HEK293 (cell line): ENCODE data around the gene TBX6.

Experiments
- GFI1B ChIP-seq: fragments of 450-650 bp; formaldehyde crosslinking; IDR thresholded peaks from 2 replicates; pipeline ENCODE4 v1.5.1; 2016; ENCODE audit warnings: missing biosample characterization, missing genetic modification characterization
- KLF9 ChIP-seq: fragments of 450-650 bp; formaldehyde crosslinking; IDR thresholded peaks from 2 replicates; pipeline ENCODE4 v1.5.1; 2016; ENCODE audit warnings: missing biosample characterization, missing genetic modification characterization, low read depth
- MZF1 ChIP-seq: fragments of 450-650 bp; formaldehyde crosslinking; IDR thresholded peaks from 2 replicates; pipeline ENCODE4 v1.5.1; 2017; ENCODE audit warnings: missing biosample characterization, missing genetic modification characterization, borderline replicate concordance
- SALL2 ChIP-seq: fragments of 450-650 bp; formaldehyde crosslinking; IDR thresholded peaks from 2 replicates; pipeline ENCODE4 v1.5.0; 2017; ENCODE audit warnings: missing biosample characterization, mild to moderate bottlenecking, missing genetic modification characterization, borderline replicate concordance
- YY2 ChIP-seq: fragments of 450-650 bp; formaldehyde crosslinking; IDR thresholded peaks from 2 replicates; pipeline ENCODE4 v1.5.1; 2016; ENCODE audit warnings: missing biosample characterization, missing genetic modification characterization
- ZNF121 ChIP-seq: fragments of 450-650 bp; formaldehyde crosslinking; IDR thresholded peaks from 2 replicates; pipeline ENCODE4 v1.5.1; 2016; ENCODE audit warnings: missing biosample characterization, missing genetic modification characterization
- ZNF175 ChIP-seq: fragments of 450-650 bp; formaldehyde crosslinking; IDR thresholded peaks from 2 replicates; pipeline ENCODE4 v1.5.1; 2016; ENCODE audit warnings: missing biosample characterization, missing genetic modification characterization
- ZNF221 ChIP-seq: fragments of 450-650 bp; formaldehyde crosslinking; IDR thresholded peaks from 2 replicates; pipeline ENCODE4 v1.5.1; 2017; ENCODE audit warnings: missing biosample characterization, missing genetic modification characterization, borderline replicate concordance
- ZNF239 ChIP-seq: fragments of 450-650 bp; formaldehyde crosslinking; IDR thresholded peaks from 2 replicates; pipeline ENCODE4 v1.5.1; 2016; ENCODE audit warnings: missing biosample characterization, missing genetic modification characterization
- ZNF302 ChIP-seq: fragments of 450-650 bp; formaldehyde crosslinking; IDR thresholded peaks from 2 replicates; pipeline ENCODE4 v1.5.1; 2016; ENCODE audit warnings: missing biosample characterization, missing genetic modification characterization, low read depth
- ZNF324 ChIP-seq: fragments of 450-650 bp; formaldehyde crosslinking; IDR thresholded peaks from 2 replicates; pipeline ENCODE4 v1.5.1; 2016; ENCODE audit warnings: missing biosample characterization, missing genetic modification characterization
- ZNF350 ChIP-seq: fragments of 450-650 bp; formaldehyde crosslinking; IDR thresholded peaks from 2 replicates; pipeline ENCODE4 v1.5.0; 2017; ENCODE audit warnings: missing biosample characterization, mild to moderate bottlenecking, missing genetic modification characterization
- ZNF354C ChIP-seq: fragments of 450-650 bp; formaldehyde crosslinking; IDR thresholded peaks from 2 replicates; pipeline ENCODE4 v1.5.1; 2016; ENCODE audit warnings: missing biosample characterization, missing genetic modification characterization, low read depth, borderline replicate concordance
- ZNF366 ChIP-seq: fragments of 450-650 bp; formaldehyde crosslinking; conservative IDR thresholded peaks from 2 replicates; pipeline ENCODE4 v1.5.1; 2016; ENCODE audit warnings: missing biosample characterization, missing genetic modification characterization
- ZNF391 ChIP-seq: fragments of 450-650 bp; formaldehyde crosslinking; IDR thresholded peaks from 2 replicates; pipeline ENCODE4 v1.5.1; 2016; ENCODE audit warnings: low read depth, missing biosample characterization, missing genetic modification characterization, borderline replicate concordance
- ZNF596 ChIP-seq: fragments of 450-650 bp; IDR thresholded peaks from 2 replicates; pipeline ENCODE4 v1.5.0; 2018; ENCODE audit warnings: missing biosample characterization, mild to moderate bottlenecking, missing genetic modification characterization, moderate library complexity
- ZNF610 ChIP-seq: fragments of 450-650 bp; formaldehyde crosslinking; IDR thresholded peaks from 2 replicates; pipeline ENCODE4 v1.5.1; 2016; ENCODE audit warnings: missing biosample characterization, missing genetic modification characterization, borderline replicate concordance
- ZNF701 ChIP-seq: fragments of 450-650 bp; formaldehyde crosslinking; IDR thresholded peaks from 2 replicates; pipeline ENCODE4 v1.5.1; 2016; ENCODE audit warnings: missing biosample characterization, missing genetic modification characterization
- ZXDB ChIP-seq: fragments of 450-650 bp; formaldehyde crosslinking; IDR thresholded peaks from 2 replicates; pipeline ENCODE4 v1.5.1; 2016; ENCODE audit warnings: missing biosample characterization, missing genetic modification characterization
- TF ChIP-seq, protein P1 (sequence below): IDR thresholded peaks from 2 replicates; pipeline ENCODE4 v1.6.1; 2011; ENCODE audit warnings: mild to moderate bottlenecking, low read depth, low read length, borderline replicate concordance
- TF ChIP-seq, protein P2 (sequence below): fragments of 450-650 bp; formaldehyde crosslinking; IDR thresholded peaks from 2 replicates; pipeline ENCODE4 v1.5.1; 2016; ENCODE audit warnings: missing biosample characterization, missing genetic modification characterization
- TF ChIP-seq, protein P3 (sequence below): fragments of 450-650 bp; formaldehyde crosslinking; IDR thresholded peaks from 2 replicates; pipeline ENCODE4 v1.5.0; 2017; ENCODE audit warnings: missing biosample characterization, missing genetic modification characterization, borderline replicate concordance
- TF ChIP-seq, protein P4 (sequence below): fragments of 450-650 bp; formaldehyde crosslinking; IDR thresholded peaks from 2 replicates; pipeline ENCODE4 v1.5.1; 2016; ENCODE audit warnings: missing biosample characterization, missing genetic modification characterization
- TF ChIP-seq, protein P5 (sequence below): fragments of 450-650 bp; formaldehyde crosslinking; IDR thresholded peaks from 2 replicates; pipeline ENCODE4 v1.5.1; 2016; ENCODE audit warnings: missing biosample characterization, missing genetic modification characterization
- TF ChIP-seq, protein P6 (sequence below): fragments of 450-650 bp; formaldehyde crosslinking; IDR thresholded peaks from 2 replicates; pipeline ENCODE4 v1.5.1; 2016; ENCODE audit warnings: missing biosample characterization, missing genetic modification characterization

The TBX6 gene

DNA sequence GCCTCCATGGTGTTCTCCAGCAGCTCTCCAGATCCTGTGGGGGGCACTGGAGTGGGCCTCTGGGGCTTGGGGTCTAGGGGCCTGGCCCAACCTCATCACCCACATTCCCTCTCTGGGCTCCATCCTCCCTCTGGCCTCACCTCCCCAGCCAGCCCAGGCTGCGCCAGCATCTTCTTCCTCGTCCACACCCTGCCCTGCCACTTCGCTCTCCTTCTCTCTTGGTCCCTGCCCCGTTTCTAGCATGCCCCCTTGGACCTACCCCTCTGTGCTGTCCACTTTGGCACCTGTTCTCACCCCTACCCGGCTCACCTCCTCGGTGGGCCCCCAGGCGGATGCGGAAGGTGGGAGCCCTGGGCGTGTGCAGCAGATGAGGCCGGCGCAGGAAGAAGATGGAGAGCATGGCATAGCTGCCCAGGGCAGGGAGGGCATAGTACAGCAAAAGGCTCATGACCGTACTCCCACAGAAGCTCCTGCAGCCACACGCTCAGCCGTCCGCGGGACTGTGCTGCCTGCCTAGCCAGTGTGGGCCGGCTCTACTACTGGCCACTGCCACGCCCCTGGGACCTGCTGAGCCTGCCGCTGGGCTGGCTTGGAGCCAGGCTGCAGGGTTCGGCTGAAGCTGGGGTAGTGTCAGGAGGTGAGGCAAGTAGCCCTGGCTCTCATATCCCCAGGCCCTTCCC, 21.4 kb upstream of the TBX6 start, which contains the start of gene GDPD3 (continued):
- TF ChIP-seq, protein P1, sequence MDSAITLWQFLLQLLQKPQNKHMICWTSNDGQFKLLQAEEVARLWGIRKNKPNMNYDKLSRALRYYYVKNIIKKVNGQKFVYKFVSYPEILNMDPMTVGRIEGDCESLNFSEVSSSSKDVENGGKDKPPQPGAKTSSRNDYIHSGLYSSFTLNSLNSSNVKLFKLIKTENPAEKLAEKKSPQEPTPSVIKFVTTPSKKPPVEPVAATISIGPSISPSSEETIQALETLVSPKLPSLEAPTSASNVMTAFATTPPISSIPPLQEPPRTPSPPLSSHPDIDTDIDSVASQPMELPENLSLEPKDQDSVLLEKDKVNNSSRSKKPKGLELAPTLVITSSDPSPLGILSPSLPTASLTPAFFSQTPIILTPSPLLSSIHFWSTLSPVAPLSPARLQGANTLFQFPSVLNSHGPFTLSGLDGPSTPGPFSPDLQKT, result no peak
- TF ChIP-seq ZNF596 (tag by site-specific recombination) (no peak), ZNF175 (tag by site-specific recombination) (no peak), MZF1 (tag by site-specific recombination) (no peak), GFI1B (tag by site-specific recombination) (no peak), ZNF302 (tag by site-specific recombination) (no peak), YY2 (tag by site-specific recombination) (0 out of 2 replicates have a peak, but pooled peaks have one; percentile 4), ZNF354C (tag by site-specific recombination) (no peak), ZNF366 (tag by site-specific recombination) (no peak), ZNF324 (tag by site-specific recombination) (no peak), SALL2 (tag by site-specific recombination) (no peak), ZNF121 (tag by site-specific recombination) (peak; percentile 74; the same call in 1 of the 2 replicates), ZNF701 (tag by site-specific recombination) (no peak), KLF9 (tag by site-specific recombination) (peak; percentile 51; the same call in 1 of the 2 replicates), ZNF221 (no peak), ZXDB (tag by site-specific recombination) (no peak), ZNF391 (tag by site-specific recombination) (peak; percentile 57; the same call in 1 of the 2 replicates), ZNF610 (tag by site-specific recombination) (no peak), ZNF239 (tag by site-specific recombination) (no peak), ZNF350 (tag by site-specific recombination) (no peak)
- TF ChIP-seq, protein P2, sequence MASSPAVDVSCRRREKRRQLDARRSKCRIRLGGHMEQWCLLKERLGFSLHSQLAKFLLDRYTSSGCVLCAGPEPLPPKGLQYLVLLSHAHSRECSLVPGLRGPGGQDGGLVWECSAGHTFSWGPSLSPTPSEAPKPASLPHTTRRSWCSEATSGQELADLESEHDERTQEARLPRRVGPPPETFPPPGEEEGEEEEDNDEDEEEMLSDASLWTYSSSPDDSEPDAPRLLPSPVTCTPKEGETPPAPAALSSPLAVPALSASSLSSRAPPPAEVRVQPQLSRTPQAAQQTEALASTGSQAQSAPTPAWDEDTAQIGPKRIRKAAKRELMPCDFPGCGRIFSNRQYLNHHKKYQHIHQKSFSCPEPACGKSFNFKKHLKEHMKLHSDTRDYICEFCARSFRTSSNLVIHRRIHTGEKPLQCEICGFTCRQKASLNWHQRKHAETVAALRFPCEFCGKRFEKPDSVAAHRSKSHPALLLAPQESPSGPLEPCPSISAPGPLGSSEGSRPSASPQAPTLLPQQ (tag by site-specific recombination), result no peak
- TF ChIP-seq, protein P3, sequence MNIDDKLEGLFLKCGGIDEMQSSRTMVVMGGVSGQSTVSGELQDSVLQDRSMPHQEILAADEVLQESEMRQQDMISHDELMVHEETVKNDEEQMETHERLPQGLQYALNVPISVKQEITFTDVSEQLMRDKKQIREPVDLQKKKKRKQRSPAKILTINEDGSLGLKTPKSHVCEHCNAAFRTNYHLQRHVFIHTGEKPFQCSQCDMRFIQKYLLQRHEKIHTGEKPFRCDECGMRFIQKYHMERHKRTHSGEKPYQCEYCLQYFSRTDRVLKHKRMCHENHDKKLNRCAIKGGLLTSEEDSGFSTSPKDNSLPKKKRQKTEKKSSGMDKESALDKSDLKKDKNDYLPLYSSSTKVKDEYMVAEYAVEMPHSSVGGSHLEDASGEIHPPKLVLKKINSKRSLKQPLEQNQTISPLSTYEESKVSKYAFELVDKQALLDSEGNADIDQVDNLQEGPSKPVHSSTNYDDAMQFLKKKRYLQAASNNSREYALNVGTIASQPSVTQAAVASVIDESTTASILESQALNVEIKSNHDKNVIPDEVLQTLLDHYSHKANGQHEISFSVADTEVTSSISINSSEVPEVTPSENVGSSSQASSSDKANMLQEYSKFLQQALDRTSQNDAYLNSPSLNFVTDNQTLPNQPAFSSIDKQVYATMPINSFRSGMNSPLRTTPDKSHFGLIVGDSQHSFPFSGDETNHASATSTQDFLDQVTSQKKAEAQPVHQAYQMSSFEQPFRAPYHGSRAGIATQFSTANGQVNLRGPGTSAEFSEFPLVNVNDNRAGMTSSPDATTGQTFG (tag by site-specific recombination), result no peak
- TF ChIP-seq, protein P4, sequence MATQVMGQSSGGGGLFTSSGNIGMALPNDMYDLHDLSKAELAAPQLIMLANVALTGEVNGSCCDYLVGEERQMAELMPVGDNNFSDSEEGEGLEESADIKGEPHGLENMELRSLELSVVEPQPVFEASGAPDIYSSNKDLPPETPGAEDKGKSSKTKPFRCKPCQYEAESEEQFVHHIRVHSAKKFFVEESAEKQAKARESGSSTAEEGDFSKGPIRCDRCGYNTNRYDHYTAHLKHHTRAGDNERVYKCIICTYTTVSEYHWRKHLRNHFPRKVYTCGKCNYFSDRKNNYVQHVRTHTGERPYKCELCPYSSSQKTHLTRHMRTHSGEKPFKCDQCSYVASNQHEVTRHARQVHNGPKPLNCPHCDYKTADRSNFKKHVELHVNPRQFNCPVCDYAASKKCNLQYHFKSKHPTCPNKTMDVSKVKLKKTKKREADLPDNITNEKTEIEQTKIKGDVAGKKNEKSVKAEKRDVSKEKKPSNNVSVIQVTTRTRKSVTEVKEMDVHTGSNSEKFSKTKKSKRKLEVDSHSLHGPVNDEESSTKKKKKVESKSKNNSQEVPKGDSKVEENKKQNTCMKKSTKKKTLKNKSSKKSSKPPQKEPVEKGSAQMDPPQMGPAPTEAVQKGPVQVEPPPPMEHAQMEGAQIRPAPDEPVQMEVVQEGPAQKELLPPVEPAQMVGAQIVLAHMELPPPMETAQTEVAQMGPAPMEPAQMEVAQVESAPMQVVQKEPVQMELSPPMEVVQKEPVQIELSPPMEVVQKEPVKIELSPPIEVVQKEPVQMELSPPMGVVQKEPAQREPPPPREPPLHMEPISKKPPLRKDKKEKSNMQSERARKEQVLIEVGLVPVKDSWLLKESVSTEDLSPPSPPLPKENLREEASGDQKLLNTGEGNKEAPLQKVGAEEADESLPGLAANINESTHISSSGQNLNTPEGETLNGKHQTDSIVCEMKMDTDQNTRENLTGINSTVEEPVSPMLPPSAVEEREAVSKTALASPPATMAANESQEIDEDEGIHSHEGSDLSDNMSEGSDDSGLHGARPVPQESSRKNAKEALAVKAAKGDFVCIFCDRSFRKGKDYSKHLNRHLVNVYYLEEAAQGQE (tag by site-specific recombination), result no peak
- TF ChIP-seq, protein P5, sequence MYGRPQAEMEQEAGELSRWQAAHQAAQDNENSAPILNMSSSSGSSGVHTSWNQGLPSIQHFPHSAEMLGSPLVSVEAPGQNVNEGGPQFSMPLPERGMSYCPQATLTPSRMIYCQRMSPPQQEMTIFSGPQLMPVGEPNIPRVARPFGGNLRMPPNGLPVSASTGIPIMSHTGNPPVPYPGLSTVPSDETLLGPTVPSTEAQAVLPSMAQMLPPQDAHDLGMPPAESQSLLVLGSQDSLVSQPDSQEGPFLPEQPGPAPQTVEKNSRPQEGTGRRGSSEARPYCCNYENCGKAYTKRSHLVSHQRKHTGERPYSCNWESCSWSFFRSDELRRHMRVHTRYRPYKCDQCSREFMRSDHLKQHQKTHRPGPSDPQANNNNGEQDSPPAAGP (tag by site-specific recombination), result no peak
- TF ChIP-seq, protein P6, sequence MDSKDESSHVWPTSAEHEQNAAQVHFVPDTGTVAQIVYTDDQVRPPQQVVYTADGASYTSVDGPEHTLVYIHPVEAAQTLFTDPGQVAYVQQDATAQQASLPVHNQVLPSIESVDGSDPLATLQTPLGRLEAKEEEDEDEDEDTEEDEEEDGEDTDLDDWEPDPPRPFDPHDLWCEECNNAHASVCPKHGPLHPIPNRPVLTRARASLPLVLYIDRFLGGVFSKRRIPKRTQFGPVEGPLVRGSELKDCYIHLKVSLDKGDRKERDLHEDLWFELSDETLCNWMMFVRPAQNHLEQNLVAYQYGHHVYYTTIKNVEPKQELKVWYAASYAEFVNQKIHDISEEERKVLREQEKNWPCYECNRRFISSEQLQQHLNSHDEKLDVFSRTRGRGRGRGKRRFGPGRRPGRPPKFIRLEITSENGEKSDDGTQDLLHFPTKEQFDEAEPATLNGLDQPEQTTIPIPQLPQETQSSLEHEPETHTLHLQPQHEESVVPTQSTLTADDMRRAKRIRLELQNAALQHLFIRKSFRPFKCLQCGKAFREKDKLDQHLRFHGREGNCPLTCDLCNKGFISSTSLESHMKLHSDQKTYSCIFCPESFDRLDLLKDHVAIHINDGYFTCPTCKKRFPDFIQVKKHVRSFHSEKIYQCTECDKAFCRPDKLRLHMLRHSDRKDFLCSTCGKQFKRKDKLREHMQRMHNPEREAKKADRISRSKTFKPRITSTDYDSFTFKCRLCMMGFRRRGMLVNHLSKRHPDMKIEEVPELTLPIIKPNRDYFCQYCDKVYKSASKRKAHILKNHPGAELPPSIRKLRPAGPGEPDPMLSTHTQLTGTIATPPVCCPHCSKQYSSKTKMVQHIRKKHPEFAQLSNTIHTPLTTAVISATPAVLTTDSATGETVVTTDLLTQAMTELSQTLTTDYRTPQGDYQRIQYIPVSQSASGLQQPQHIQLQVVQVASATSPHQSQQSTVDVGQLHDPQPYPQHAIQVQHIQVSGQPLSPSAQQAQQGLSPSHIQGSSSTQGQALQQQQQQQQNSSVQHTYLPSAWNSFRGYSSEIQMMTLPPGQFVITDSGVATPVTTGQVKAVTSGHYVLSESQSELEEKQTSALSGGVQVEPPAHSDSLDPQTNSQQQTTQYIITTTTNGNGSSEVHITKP (tag by site-specific recombination), result no peak
